K562 (cell line): ENCODE results near the gene SRRD. TPM values are rescaled to one million over a fixed set of nuclear protein-coding genes. Genes with fewer than 3 reads are reported as not detected.
A peak's percentile ranks its signal among the peaks of the same experiment; 100 is the strongest.

ENCODE experiments used
- ATAC-seq: fragments of 200-7000 bp; cut with Tn5 transposase; 3 replicates; pipeline ENCODE4 v1.9.1; 2020; ENCODE audit warnings: moderate library complexity
- BruUV-seq: library from RNA; stranded (reverse); fragments of 400-500 nt; replicated peaks from 2 replicates; lab custom pipeline; 2021; lab: Mats Ljungman, UMichigan
- CTCF ChIA-PET: fragments of 300-600 bp; formaldehyde crosslinking; extraction: SDS; loops from one replicate; lab custom pipeline; 2021; ENCODE audit warnings: low intra/inter-chr PET ratio; lab: Yijun Ruan, JAX
- POLR2A ChIA-PET: fragments of 300-600, 350-650 bp; sonication (Branson Sonifier 250); formaldehyde crosslinking; extraction: SDS; loops from one replicate; lab custom pipeline; 2021; ENCODE audit warnings: antibody characterized with exemption, inconsistent platforms; lab: Yijun Ruan, JAX
- DNase-seq, 4 experiments: peaks; one replicate each; pipeline versions ENCODE4 v3.0.0 to v3.0.0-alpha.2; 2011 to 2018; ENCODE audit warnings: low spot score in 3 of 4, mixed read lengths in 3 of 4; ENCODE audit errors: extremely low read depth in 1 of 4
- FAIRE-seq: peaks from 2 replicates; lab custom pipeline; 2011; peaks lifted over from hg19 to GRCh38; lab: Jason Lieb, UNC
- H2AFZ ChIP-seq: 2 replicates; pipeline ENCODE4 v1.6.0; 2011; ENCODE audit warnings: low read depth, low read length, control low read depth, inconsistent platforms
- H3K27ac ChIP-seq: fragments of 200-600 bp; 3 replicates; pipeline ENCODE4 v1.8.0; 2011; ENCODE audit warnings: low read depth, mild to moderate bottlenecking, control low read depth, inconsistent platforms, low read length, moderate library complexity, mixed read lengths; ENCODE audit errors: extremely low read depth
- H3K27me3 ChIP-seq, 2 experiments: fragments of 300-600 bp in 1 of 2; 2 replicates in 1 of 2; 3 replicates in 1 of 2; pipeline versions ENCODE4 v1.6.0 to v1.8.0; 2011; ENCODE audit warnings: inconsistent platforms in 2 of 2, low read length in 2 of 2, mild to moderate bottlenecking in 1 of 2, mixed read lengths in 1 of 2, moderate library complexity in 1 of 2; ENCODE audit not compliant: control insufficient read depth in 2 of 2, insufficient read depth in 2 of 2
- H3K36me3 ChIP-seq: fragments of 300-600 bp; 3 replicates; pipeline ENCODE4 v1.8.0; 2011; ENCODE audit warnings: mild to moderate bottlenecking, low read length, inconsistent platforms; ENCODE audit not compliant: control insufficient read depth, insufficient read depth
- H3K4me1 ChIP-seq, 2 experiments: fragments of 200-600 bp in 1 of 2; replicated peaks in 1 of 2; 2 replicates in 1 of 2; 3 replicates in 1 of 2; pipeline versions ENCODE4 v1.5.1 to v1.8.0; 2011; ENCODE audit warnings: inconsistent platforms in 2 of 2, low read length in 2 of 2, mild to moderate bottlenecking in 1 of 2, mixed read lengths in 1 of 2, moderate library complexity in 1 of 2; ENCODE audit not compliant: control insufficient read depth in 2 of 2, insufficient read depth in 2 of 2
- H3K4me2 ChIP-seq: 2 replicates; pipeline ENCODE4 v1.6.1; 2011; ENCODE audit warnings: low read length, control low read depth, inconsistent platforms, mixed read lengths; ENCODE audit not compliant: insufficient read depth
- H3K4me3 ChIP-seq: fragments of 200-600 bp; sonication (generic), shearing (Covaris generic); 2 replicates; pipeline ENCODE4 v1.5.1; 2016; ENCODE audit warnings: control low read depth, inconsistent platforms
- H3K79me2 ChIP-seq: fragments of 200-600 bp; 3 replicates; pipeline ENCODE4 v1.8.0; 2011; ENCODE audit warnings: low read length, inconsistent platforms; ENCODE audit not compliant: control insufficient read depth, insufficient read depth
- H3K9ac ChIP-seq, 2 experiments: 2 replicates each; pipeline versions ENCODE4 v1.6.0 to v1.6.1; 2011; ENCODE audit warnings: low read depth in 2 of 2, low read length in 2 of 2, control low read depth in 1 of 2, inconsistent platforms in 1 of 2, mild to moderate bottlenecking in 1 of 2, mixed read lengths in 1 of 2; ENCODE audit not compliant: insufficient read depth in 1 of 2
- H3K9me1 ChIP-seq: one replicate; pipeline ENCODE4 v1.6.0; 2011; ENCODE audit warnings: inconsistent platforms, mild to moderate bottlenecking, low read length, moderate library complexity; ENCODE audit not compliant: control insufficient read depth, insufficient read depth
- H3K9me3 ChIP-seq: replicated peaks from 2 replicates; pipeline ENCODE4 v1.5.1; 2011; ENCODE audit warnings: low read depth, low read length, inconsistent platforms; ENCODE audit not compliant: control insufficient read depth, insufficient read depth
- H4K20me1 ChIP-seq: replicated peaks from 2 replicates; pipeline ENCODE4 v1.6.1; 2011; ENCODE audit warnings: low read length, inconsistent platforms, mixed read lengths; ENCODE audit not compliant: control insufficient read depth, insufficient read depth
- C11orf30 ChIP-seq: fragments of 450-650 bp; IDR thresholded peaks from 2 replicates; pipeline ENCODE4 v1.6.1; 2016; ENCODE audit warnings: low read depth, mild to moderate bottlenecking
- CBFA2T3 ChIP-seq: fragments of 450-650 bp; IDR thresholded peaks from 2 replicates; pipeline ENCODE4 v1.6.1; 2017
- FOXK1 ChIP-seq: sonication (generic); formaldehyde crosslinking; IDR thresholded peaks from 2 replicates; pipeline ENCODE4 v1.8.0; 2022; ENCODE audit warnings: missing genetic modification reagents, mild to moderate bottlenecking, borderline replicate concordance
- HDAC2 ChIP-seq: fragments of 450-650 bp; IDR thresholded peaks from 2 replicates; pipeline ENCODE4 v1.6.1; 2016; ENCODE audit warnings: mild to moderate bottlenecking
- MYBL2 ChIP-seq, 2 experiments: fragments of 450-650 bp in 1 of 2; sonication (generic) in 1 of 2; formaldehyde crosslinking in 1 of 2; IDR thresholded peaks; 2 replicates each; pipeline versions ENCODE4 v1.6.1 to v1.8.1; 2017 to 2022; ENCODE audit warnings: borderline replicate concordance in 1 of 2, inconsistent platforms in 1 of 2, low read depth in 1 of 2, mild to moderate bottlenecking in 1 of 2, missing genetic modification reagents in 1 of 2, moderate library complexity in 1 of 2
- TEAD1 ChIP-seq, 2 experiments: fragments of 450-650 bp in 1 of 2; sonication (generic) in 1 of 2; formaldehyde crosslinking; IDR thresholded peaks; 2 replicates each; pipeline versions ENCODE4 v1.4.0 to v1.8.0; 2020 to 2022; ENCODE audit warnings: mild to moderate bottlenecking in 2 of 2, missing genetic modification reagents in 1 of 2
- U2AF1 ChIP-seq: fragments of 200-400 bp; formaldehyde crosslinking; optimal IDR thresholded peaks from 2 replicates; pipeline ENCODE3; 2017; ENCODE audit warnings: mild to moderate bottlenecking, low read depth, low read length, moderate library complexity
- ZNF184 ChIP-seq: sonication (generic); formaldehyde crosslinking; IDR thresholded peaks from 2 replicates; pipeline ENCODE4 v1.5.0; 2020; ENCODE audit warnings: missing genetic modification reagents
- ZNF384 ChIP-seq: IDR thresholded peaks from 2 replicates; pipeline ENCODE4 v1.6.1; 2012; ENCODE audit warnings: low read depth, low read length, improper control_type of control experiment
- ZNF764 ChIP-seq: fragments of 250-450 bp; sonication (Bioruptor Pico); IDR thresholded peaks from 2 replicates; pipeline ENCODE4 v1.4.0; 2020; ENCODE audit warnings: low read depth, mild to moderate bottlenecking, moderate library complexity
- WGBS: fragments of 100-300 bp; shearing (Covaris generic); methylation state at CpG from one replicate; pipeline ENCODE4 v1.1.6; 2016; ENCODE audit warnings: low coverage, mixed read lengths; ENCODE audit not compliant: insufficient coverage; ENCODE audit errors: missing lambda C conversion rate; 5-methylcytosine and 5-hydroxymethylcytosine counted together
- in situ Hi-C: fragments of 300-500 bp; cut with MboI; formaldehyde crosslinking; loops from 4 replicates; pipeline ENCODE4 v1.15.0; 2018; ENCODE audit warnings: inconsistent platforms, mixed read lengths
- intact Hi-C: fragments of 100-400 bp; cut with micrococcal nuclease; formaldehyde crosslinking; loops from 2 replicates; pipeline ENCODE4 v1.14.2; 2022
- polyA plus RNA-seq, 8 experiments: library from polyadenylated mRNA; depleted of rRNA in 4 of 8; stranded (reverse) in 5 of 8; unstranded in 3 of 8; fragments of >200 nt; fragmentation: Nextera tagmentation in 2 of 8; fragmentation: Illumina TruSeq in 1 of 8; extraction: Ambion mirVana in 2 of 8; extraction: Trizol in 1 of 8; gene quantifications; 2 replicates each; pipeline versions ENCODE4 v1.2.1 to v1.2.3, GENCODE V29; 2011 to 2014; ENCODE audit warnings: inconsistent platforms in 1 of 8, missing spikeins in 1 of 8
- total RNA-seq, 7 experiments: library from RNA; depleted of rRNA in 6 of 7; stranded (reverse); fragments of >200 nt in 6 of 7; fragmentation: Illumina TruSeq in 2 of 7; extraction: Trizol in 2 of 7; gene quantifications; 2 replicates each; pipeline versions ENCODE4 v1.2.1 to v1.2.3, GENCODE V29; 2011 to 2021; ENCODE audit warnings: low replicate concordance in 1 of 7
- TF ChIP-seq, protein P1 (sequence below): fragments of 450-650 bp; IDR thresholded peaks from 2 replicates; pipeline ENCODE4 v1.6.1; 2017; ENCODE audit warnings: antibody characterized with exemption, mild to moderate bottlenecking

Gene SRRD
- total and polyA plus RNA-seq, 9 of the 15 experiments (the other 6 are each of a cell fraction or from before 2014, with no cell fraction given) = 4.9 to 59.4 (median 34.4) TPM

- Histone ChIP-seq H3K4me3 (peak overlapping the region; percentile 89), H3K27ac (peak overlapping the region; percentile 86), H3K9me1 (no peaks in the 10 kb centered on the region), H3K9ac (peak overlapping the region; percentile 41 to 81; a peak in 3 of 4 replicates), H3K27me3 (no peaks in the 10 kb centered on the region), H3K4me1 (peaks cover 14 to 41% of the 10 kb centered on the region in 2 experiments; a peak in 4 of 5 replicates), H3K36me3 (peaks cover 44% of the 10 kb centered on the region; the same call in 2 of the 3 replicates), H3K4me2 (peak overlapping the region; percentile 97), H3K9me3 (no peaks in the 10 kb centered on the region), H2AFZ (peak overlapping the region; percentile 75), H4K20me1 (no peaks in the 10 kb centered on the region), H3K79me2 (peaks cover 77% of the 10 kb centered on the region)
- 1% methylated on average over 12 of the region's 12 CpGs for WGBS
- in situ Hi-C loops = no loop called here
- ChIA-PET POLR2A (interaction anchor here (0.7 to 1.4 kb wide), 7 partner anchors 10 to 193 kb away, joined by 3 to 8 read pairs (median 3); no protein-coding TSS in a partner anchor), CTCF (no interaction called here)
- FAIRE-seq = no peak
- DNase-seq = peak in 2 of 4 experiments; percentile 26 to 44
- TSS peak; percentile 2 for BruUV-seq
- intact Hi-C loops = no loop called here
- peak; percentile 16 for ATAC-seq
- peak; percentile 51; the same call in 1 of the 2 replicates for TF ChIP-seq MYBL2 (IDR thresholded peaks at IDR 0.05; ENCODE audit: low read depth)
- TF ChIP-seq MYBL2 (CRISPR knock-in tag; IDR thresholded peaks at IDR 0.05; ENCODE audit: borderline replicate concordance) = no peak
- TF ChIP-seq ZNF184 = no peak
- TF ChIP-seq CBFA2T3 = peak; percentile 38; the same call in 1 of the 2 replicates
- no peak for TF ChIP-seq C11orf30
- TF ChIP-seq HDAC2 = no peak
- TF ChIP-seq ZNF384 = peak; percentile 51; the same call in 1 of the 2 replicates
- no peak for TF ChIP-seq ZNF764
- TF ChIP-seq TEAD1 (CRISPR knock-in tag; IDR thresholded peaks at IDR 0.05) = no peak
- TF ChIP-seq FOXK1 (CRISPR knock-in tag) = no peak
- TF ChIP-seq, protein P1, sequence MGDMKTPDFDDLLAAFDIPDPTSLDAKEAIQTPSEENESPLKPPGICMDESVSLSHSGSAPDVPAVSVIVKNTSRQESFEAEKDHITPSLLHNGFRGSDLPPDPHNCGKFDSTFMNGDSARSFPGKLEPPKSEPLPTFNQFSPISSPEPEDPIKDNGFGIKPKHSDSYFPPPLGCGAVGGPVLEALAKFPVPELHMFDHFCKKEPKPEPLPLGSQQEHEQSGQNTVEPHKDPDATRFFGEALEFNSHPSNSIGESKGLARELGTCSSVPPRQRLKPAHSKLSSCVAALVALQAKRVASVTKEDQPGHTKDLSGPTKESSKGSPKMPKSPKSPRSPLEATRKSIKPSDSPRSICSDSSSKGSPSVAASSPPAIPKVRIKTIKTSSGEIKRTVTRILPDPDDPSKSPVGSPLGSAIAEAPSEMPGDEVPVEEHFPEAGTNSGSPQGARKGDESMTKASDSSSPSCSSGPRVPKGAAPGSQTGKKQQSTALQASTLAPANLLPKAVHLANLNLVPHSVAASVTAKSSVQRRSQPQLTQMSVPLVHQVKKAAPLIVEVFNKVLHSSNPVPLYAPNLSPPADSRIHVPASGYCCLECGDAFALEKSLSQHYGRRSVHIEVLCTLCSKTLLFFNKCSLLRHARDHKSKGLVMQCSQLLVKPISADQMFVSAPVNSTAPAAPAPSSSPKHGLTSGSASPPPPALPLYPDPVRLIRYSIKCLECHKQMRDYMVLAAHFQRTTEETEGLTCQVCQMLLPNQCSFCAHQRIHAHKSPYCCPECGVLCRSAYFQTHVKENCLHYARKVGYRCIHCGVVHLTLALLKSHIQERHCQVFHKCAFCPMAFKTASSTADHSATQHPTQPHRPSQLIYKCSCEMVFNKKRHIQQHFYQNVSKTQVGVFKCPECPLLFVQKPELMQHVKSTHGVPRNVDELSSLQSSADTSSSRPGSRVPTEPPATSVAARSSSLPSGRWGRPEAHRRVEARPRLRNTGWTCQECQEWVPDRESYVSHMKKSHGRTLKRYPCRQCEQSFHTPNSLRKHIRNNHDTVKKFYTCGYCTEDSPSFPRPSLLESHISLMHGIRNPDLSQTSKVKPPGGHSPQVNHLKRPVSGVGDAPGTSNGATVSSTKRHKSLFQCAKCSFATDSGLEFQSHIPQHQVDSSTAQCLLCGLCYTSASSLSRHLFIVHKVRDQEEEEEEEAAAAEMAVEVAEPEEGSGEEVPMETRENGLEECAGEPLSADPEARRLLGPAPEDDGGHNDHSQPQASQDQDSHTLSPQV = peak; percentile 49
- no peak for TF ChIP-seq U2AF1
These were observed 4.5 kb upstream of the SRRD start for GRCh38 chr22:26479043-26479791.
